Liver (tissue), 3 donors: ENCODE data around the gene PLXDC1.

ENCODE experiments used
- CTCF ChIP-seq: fragments of 150-350 bp; IDR thresholded peaks from 2 replicates; pipeline ENCODE4 v1.5.1; 2017; ENCODE audit warnings: improper control_type of control experiment, low read depth, low read length; ENCODE audit not compliant: missing input control
- HNF4G ChIP-seq: IDR thresholded peaks from 2 replicates; pipeline ENCODE4 v1.6.1; 2016; ENCODE audit warnings: antibody characterized with exemption
- JUND ChIP-seq, 2 donors: IDR thresholded peaks; 2 replicates each; pipeline ENCODE4 v1.6.1; 2016; ENCODE audit warnings: antibody characterized with exemption in 2 of 2
- MAX ChIP-seq: IDR thresholded peaks from 2 replicates; pipeline ENCODE4 v1.6.1; 2016; ENCODE audit warnings: antibody characterized with exemption
- NR2F2 ChIP-seq: IDR thresholded peaks from 2 replicates; pipeline ENCODE4 v1.6.1; 2016; ENCODE audit warnings: antibody characterized with exemption
- REST ChIP-seq: IDR thresholded peaks from 2 replicates; pipeline ENCODE4 v1.6.1; 2016; ENCODE audit warnings: antibody characterized with exemption, mild to moderate bottlenecking
- TAF1 ChIP-seq: conservative IDR thresholded peaks from 2 replicates; pipeline ENCODE4 v1.6.1; 2016; ENCODE audit warnings: antibody characterized with exemption, mild to moderate bottlenecking
- YY1 ChIP-seq: IDR thresholded peaks from 2 replicates; pipeline ENCODE4 v1.6.1; 2016; ENCODE audit warnings: antibody characterized with exemption, mild to moderate bottlenecking
- donor health status: healthy.
- donor health status: healthy.

GRCh38 chr17:39144416-39144840, 7.0 kb downstream of the PLXDC1 start:
- TF ChIP-seq CTCF (no peak), JUND (IDR thresholded peaks at IDR 0.05) (no peak), MAX (no peak), TAF1 (no peak), HNF4G (no peak), NR2F2 (no peak), YY1 (no peak), REST (no peak)
